VCaP (cell line): ENCODE measurements around the gene SYT1.

Source experiments
- H3K27ac ChIP-seq: fragments of 450-650 bp; 2 replicates; pipeline ENCODE4 v1.5.1; 2017
- CTCF ChIP-seq: fragments of 450-650 bp; conservative IDR thresholded peaks from 2 replicates; pipeline ENCODE4 v1.5.1; 2017; ENCODE audit warnings: mild to moderate bottlenecking, moderate library complexity

SYT1 gene

GRCh38 chr12:78958941-78959340 lies 94.4 kb downstream of the SYT1 start:
- no peak overlapping the region for H3K27ac ChIP-seq
- no peak for TF ChIP-seq CTCF

GRCh38 chr12:78959556-78959955 lies 95.0 kb downstream of the SYT1 start:
- H3K27ac ChIP-seq, result no peak overlapping the region
- TF ChIP-seq CTCF, result no peak; the same call in 1 of the 2 replicates

- H3K27ac ChIP-seq, result no peak overlapping the region
- TF ChIP-seq CTCF, result no peak
These were observed 96.6 kb downstream of the SYT1 start for GRCh38 chr12:78961171-78961570.

- no peak overlapping the region for H3K27ac ChIP-seq
- TF ChIP-seq CTCF, result no peak
These were observed 99.1 kb downstream of the SYT1 start for GRCh38 chr12:78963439-78964227.

GRCh38 chr12:78964521-78964920 lies 99.9 kb downstream of the SYT1 start:
- H3K27ac ChIP-seq, result no peak overlapping the region
- TF ChIP-seq CTCF, result no peak

GRCh38 chr12:78966062-78966461 lies 101.5 kb downstream of the SYT1 start:
- TF ChIP-seq CTCF, result no peak
- H3K27ac ChIP-seq, result no peak overlapping the region

GRCh38 chr12:78966926-78967325 lies 102.4 kb downstream of the SYT1 start:
- no peak overlapping the region for H3K27ac ChIP-seq
- no peak for TF ChIP-seq CTCF
